ENCODE results near the gene OSGEP.

Gene OSGEP

DNA sequence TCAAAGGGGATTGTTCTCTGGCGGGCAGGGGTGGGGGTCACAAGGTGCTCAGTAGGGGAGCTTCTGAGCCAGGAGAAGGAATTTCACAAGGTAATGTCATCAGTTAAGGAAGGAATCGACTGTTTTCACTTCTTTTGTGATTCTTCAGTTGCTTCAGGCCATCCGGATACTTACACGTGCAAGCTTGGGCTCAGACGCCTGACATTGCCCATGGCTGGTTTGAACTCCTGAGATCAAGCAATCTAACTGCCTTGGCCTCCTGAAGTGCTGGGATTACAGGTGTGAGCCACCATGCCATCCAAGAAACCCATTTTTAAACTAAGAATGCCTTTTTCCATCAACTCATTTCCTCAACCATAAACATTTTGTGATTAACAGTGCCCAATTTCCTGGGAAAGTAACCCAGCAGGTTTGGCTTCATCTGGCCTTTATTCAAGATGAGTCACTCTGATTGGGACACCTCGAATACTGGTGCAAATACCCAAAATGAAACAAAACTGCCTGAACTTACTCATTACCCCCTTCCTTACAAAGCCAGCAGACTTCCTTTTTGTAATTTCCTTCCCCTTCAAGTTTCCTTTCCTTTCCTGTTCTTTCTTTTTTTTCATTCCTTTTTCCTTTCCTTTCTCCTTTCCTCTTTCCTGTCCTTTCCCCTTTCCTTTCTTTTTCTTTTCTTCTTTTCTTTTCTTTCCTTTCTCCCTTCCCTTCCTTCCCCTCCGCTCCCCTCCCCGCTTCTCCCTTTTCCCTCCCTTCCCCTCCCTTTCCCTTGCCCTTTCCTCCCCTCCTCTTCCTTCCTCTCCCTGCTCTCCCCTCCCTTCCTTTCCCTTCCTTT is 40.5 kb upstream of the OSGEP start:
- TF ChIP-seq CTCF (IDR thresholded peaks at IDR 0.05; ENCODE audit: borderline replicate concordance, control extremely low read depth, extremely low read depth, insufficient read depth, missing control alignments): no peak
- in situ Hi-C loops (cut with MboI; ENCODE audit: low sequenced_read_pairs, unreplicated experiment): no loop called here
- no peak for DNase-seq (ENCODE audit: low spot score)

- no peak for DNase-seq (ENCODE audit: low spot score)
- in situ Hi-C loops (cut with MboI; ENCODE audit: low sequenced_read_pairs, unreplicated experiment): no loop called here
- no peak for TF ChIP-seq CTCF (IDR thresholded peaks at IDR 0.05; ENCODE audit: borderline replicate concordance, control extremely low read depth, extremely low read depth, insufficient read depth, missing control alignments)
Observed at GRCh38 chr14:20493634-20494033, 39.0 kb upstream of the OSGEP start.

DNA sequence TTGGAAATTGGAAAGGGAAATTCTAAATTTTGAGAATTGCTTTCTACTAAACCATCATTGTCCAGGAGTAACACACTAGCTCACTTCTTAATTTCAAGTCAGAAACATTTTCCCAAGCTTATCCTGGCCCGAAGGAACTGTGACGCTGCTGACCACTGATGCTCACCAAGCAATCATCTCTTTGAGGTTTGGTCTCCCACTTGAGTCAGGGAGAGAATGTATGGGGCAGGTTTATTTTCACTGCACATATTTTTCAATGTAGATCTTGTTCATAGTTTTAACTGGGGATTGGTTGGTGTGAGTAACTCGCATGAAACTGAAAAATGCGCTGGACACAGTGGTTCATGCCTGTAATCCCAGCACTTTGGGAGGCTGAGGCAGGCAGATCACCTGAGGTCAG is 37.9 kb upstream of the OSGEP start:
- TF ChIP-seq CTCF (IDR thresholded peaks at IDR 0.05; ENCODE audit: borderline replicate concordance, control extremely low read depth, extremely low read depth, insufficient read depth, missing control alignments): no peak
- no peak for DNase-seq (ENCODE audit: low spot score)
- in situ Hi-C loops (cut with MboI; ENCODE audit: low sequenced_read_pairs, unreplicated experiment): no loop called here

DNA sequence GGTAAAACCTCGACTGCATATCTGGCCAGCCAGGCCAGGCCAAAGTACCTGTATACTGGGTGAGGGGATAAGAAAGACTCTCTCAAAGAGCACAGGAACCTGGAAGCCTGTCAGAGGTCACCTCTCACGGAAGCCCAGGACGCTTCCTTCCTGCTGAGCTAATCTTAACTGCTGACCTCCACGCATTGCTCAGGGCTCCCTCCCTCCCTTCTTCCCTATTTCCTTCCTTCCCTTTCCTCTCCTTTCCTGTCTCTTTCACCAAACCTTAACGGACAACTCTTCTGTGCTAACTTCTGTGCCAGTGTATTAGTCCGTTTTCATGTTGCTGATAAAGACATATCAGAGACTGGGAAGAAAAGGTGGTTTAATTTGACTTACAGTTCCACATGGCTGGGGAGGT is 36.0 kb upstream of the OSGEP start:
- TF ChIP-seq CTCF (IDR thresholded peaks at IDR 0.05; ENCODE audit: borderline replicate concordance, control extremely low read depth, extremely low read depth, insufficient read depth, missing control alignments): no peak
- no peak for DNase-seq (ENCODE audit: low spot score)
- in situ Hi-C loops (cut with MboI; ENCODE audit: low sequenced_read_pairs, unreplicated experiment): no loop called here

DNA sequence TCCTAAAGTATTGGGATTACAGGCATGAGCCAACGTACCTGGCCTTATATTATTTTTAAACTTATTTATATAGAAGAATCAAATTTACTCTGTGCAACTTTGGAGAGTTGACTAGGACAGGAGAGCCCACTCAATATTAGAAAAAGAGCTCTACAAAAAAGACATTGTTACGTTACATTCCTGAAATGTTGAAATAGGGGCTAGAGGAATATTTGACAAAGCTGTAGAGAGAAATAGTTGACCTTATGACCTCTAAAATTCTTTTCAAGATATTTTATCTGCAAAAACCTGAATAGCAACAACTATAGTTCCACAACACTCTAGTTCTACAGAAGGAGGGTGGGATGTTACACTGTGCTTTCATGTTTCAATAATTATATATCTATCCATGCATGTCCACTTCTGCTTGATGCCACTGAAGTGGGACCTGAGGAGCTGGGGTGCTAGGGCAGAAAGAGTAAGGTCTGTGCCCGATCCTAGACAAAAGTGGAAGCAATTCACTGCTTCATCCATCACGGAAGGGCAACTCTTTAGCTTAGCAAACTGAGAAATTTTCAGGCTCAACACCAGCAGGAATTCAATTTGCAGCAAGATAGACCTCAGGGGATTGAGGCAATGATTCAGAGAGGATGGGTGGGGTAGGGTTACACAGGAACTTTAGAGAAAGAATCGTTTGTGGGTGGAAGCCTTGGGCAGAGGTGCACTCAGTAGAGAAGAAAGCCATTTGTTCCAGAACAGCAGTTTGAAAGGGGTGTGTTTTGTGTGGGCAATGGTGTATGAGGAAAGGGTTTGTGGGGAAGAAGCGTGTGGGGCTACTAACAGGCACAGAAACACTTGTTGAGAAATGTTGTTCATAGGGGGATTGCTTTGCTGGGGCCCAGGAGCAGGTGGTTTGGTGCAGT is 34.7 kb upstream of the OSGEP start:
- in situ Hi-C loops (cut with MboI; ENCODE audit: low sequenced_read_pairs, unreplicated experiment): no loop called here
- TF ChIP-seq CTCF (IDR thresholded peaks at IDR 0.05; ENCODE audit: borderline replicate concordance, control extremely low read depth, extremely low read depth, insufficient read depth, missing control alignments): no peak
- no peak for DNase-seq (ENCODE audit: low spot score)

DNA sequence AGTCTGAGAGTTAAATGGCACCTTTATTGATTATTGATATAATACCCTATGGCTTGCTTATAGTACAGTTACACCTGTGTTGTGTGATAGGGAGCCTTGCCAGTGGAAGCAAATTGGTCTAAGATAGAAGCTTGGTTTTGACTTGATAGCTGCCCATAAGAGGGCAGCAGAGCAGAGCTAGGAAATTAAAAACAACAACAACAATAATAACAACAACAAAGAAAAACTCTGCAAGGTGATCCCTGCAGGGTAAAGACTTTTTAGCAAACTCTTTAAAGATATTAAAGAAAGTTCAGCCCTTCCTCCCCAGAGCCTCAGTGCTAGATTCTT is 32.7 kb upstream of the OSGEP start:
- in situ Hi-C loops (cut with MboI; ENCODE audit: low sequenced_read_pairs, unreplicated experiment): no loop called here
- TF ChIP-seq CTCF (IDR thresholded peaks at IDR 0.05; ENCODE audit: borderline replicate concordance, control extremely low read depth, extremely low read depth, insufficient read depth, missing control alignments): no peak
- DNase-seq (ENCODE audit: low spot score): no peak

All from GM13976 (cell line).